ENCODE data around the gene FCRL3.

Gene FCRL3

GRCh38 chr1:157653494-157653873 lies 47.1 kb downstream of the FCRL3 start:
- POLR2A ChIA-PET, result no interaction called here
- Histone ChIP-seq H3K9me3 (ENCODE audit: control insufficient read depth, insufficient read depth, low read depth, low read length) (no peaks in the 10 kb centered on the region), H3K36me3 (ENCODE audit: control insufficient read depth in 2 of 2, insufficient read depth in 1 of 2, low read length in 2 of 2) (no peaks in the 10 kb centered on the region), H3K4me3 (ENCODE audit: low read depth, low read length) (no peak overlapping the region), H3K27ac (ENCODE audit: extremely low read depth, low read depth, low read length) (no peak overlapping the region), H3K4me1 (ENCODE audit: control insufficient read depth, insufficient read depth, low read length) (no peaks in the 10 kb centered on the region)
- CTCF ChIA-PET, result interaction anchor here (0.7 kb wide), 1 partner anchor 31 kb away, joined by 4 read pairs; no protein-coding TSS in a partner anchor
- TF ChIP-seq PRDM2 (tag by site-specific recombination; IDR thresholded peaks at IDR 0.05; ENCODE audit: borderline replicate concordance) (no peak), ZNF426 (tag by site-specific recombination; IDR thresholded peaks at IDR 0.05) (peak; percentile 61), ZFP3 (tag by site-specific recombination; IDR thresholded peaks at IDR 0.05; ENCODE audit: low read depth) (no peak), ZBTB11 (tag by site-specific recombination; conservative IDR thresholded peaks at IDR 0.05; ENCODE audit: low read depth) (peak; percentile 61), ZNF223 (tag by site-specific recombination; IDR thresholded peaks at IDR 0.05) (no peak), RBAK (tag by site-specific recombination; IDR thresholded peaks at IDR 0.05) (no peak), ZNF140 (tag by site-specific recombination; IDR thresholded peaks at IDR 0.05) (peak; percentile 26; the same call in 1 of the 2 replicates), ZBTB26 (tag by site-specific recombination; optimal IDR thresholded peaks at IDR 0.05) (no peak), ZNF777 (tag by site-specific recombination; IDR thresholded peaks at IDR 0.05; ENCODE audit: borderline replicate concordance) (no peak), ZNF555 (tag by site-specific recombination; conservative IDR thresholded peaks at IDR 0.05) (peak; percentile 53), ZNF169 (tag by site-specific recombination; IDR thresholded peaks at IDR 0.05) (no peak), ZNF214 (tag by site-specific recombination; IDR thresholded peaks at IDR 0.05; ENCODE audit: borderline replicate concordance) (no peak), SALL2 (tag by site-specific recombination; IDR thresholded peaks at IDR 0.05; ENCODE audit: borderline replicate concordance) (no peak), ZBTB21 (tag by site-specific recombination; IDR thresholded peaks at IDR 0.05) (no peak), ZBTB6 (tag by site-specific recombination; IDR thresholded peaks at IDR 0.05) (no peak), REST (tag by site-specific recombination; IDR thresholded peaks at IDR 0.05) (0 out of 2 replicates have a peak, but pooled peaks have one; percentile 38), ZNF394 (tag by site-specific recombination; IDR thresholded peaks at IDR 0.05; ENCODE audit: borderline replicate concordance) (peak; percentile 79; the same call in 1 of the 2 replicates)

Data from HEK293 (cell line).